HL-60/S4 (cell line): Measurements from ENCODE around the gene GAL3ST2.
"Not testable (repeated sequence)": the region's sequence is repeated elsewhere in the genome, so short reads cannot be mapped to it uniquely, and the experiment has no call there.

Source experiments
- in situ Hi-C: fragments of 300-500 bp; cut with MboI; formaldehyde crosslinking; loops from 2 replicates; pipeline ENCODE4 v1.14.3; 2022; ENCODE audit warnings: low sequenced_read_pairs

Gene GAL3ST2

GRCh38 chr2:241791385-241791784 lies 14.8 kb downstream of the GAL3ST2 start:
- in situ Hi-C loops, result not testable (repeated sequence)

- in situ Hi-C loops, result no loop called here
Measured at GRCh38 chr2:241793385-241793784, 16.8 kb downstream of the GAL3ST2 start.

- in situ Hi-C loops, result no loop called here
Measured at GRCh38 chr2:241794250-241794823, 17.7 kb downstream of the GAL3ST2 start.

GRCh38 chr2:241795021-241795999 lies 18.7 kb downstream of the GAL3ST2 start:
- in situ Hi-C loops, result no loop called here

- in situ Hi-C loops, result no loop called here
Measured at GRCh38 chr2:241796209-241796608, 19.6 kb downstream of the GAL3ST2 start.

GRCh38 chr2:241796610-241797138 lies 20.1 kb downstream of the GAL3ST2 start:
- in situ Hi-C loops, result no loop called here

- in situ Hi-C loops, result no loop called here
Measured at GRCh38 chr2:241797441-241798080, 20.9 kb downstream of the GAL3ST2 start.

GRCh38 chr2:241798081-241798630 lies 21.5 kb downstream of the GAL3ST2 start:
- in situ Hi-C loops, result no loop called here

GRCh38 chr2:241798631-241799521 lies 22.3 kb downstream of the GAL3ST2 start:
- in situ Hi-C loops, result no loop called here

- in situ Hi-C loops, result no loop called here
Measured at GRCh38 chr2:241799522-241800197, 23.0 kb downstream of the GAL3ST2 start.

GRCh38 chr2:241800198-241800903 lies 23.7 kb downstream of the GAL3ST2 start:
- in situ Hi-C loops, result not testable (repeated sequence)

- in situ Hi-C loops, result no loop called here
Measured at GRCh38 chr2:241801611-241802420, 25.2 kb downstream of the GAL3ST2 start.

GRCh38 chr2:241802421-241803318 lies 26.0 kb downstream of the GAL3ST2 start:
- in situ Hi-C loops, result no loop called here

- in situ Hi-C loops, result no loop called here
Measured at GRCh38 chr2:241803387-241804325, 27.0 kb downstream of the GAL3ST2 start.

- in situ Hi-C loops, result no loop called here
Measured at GRCh38 chr2:241804326-241805229, 28.0 kb downstream of the GAL3ST2 start.
